ENCODE data around the gene SPG11.

The SPG11 gene

GRCh38 chr15:44595246-44595645 is 68.2 kb downstream of the SPG11 start:
- H3K9ac ChIP-seq (ENCODE audit: low read depth in 1 of 2, low read length in 2 of 2), result no peak overlapping the region
- H3K4me3 ChIP-seq (ENCODE audit: low read depth in 1 of 2, low read length in 2 of 2), result no peak overlapping the region
- H3K27me3 ChIP-seq (ENCODE audit: control insufficient read depth in 1 of 2, insufficient read depth in 2 of 2, low read length in 2 of 2), result no peaks in the 10 kb centered on the region
- peaks cover 44 to 83% of the 10 kb centered on the region in 2 donors for H3K36me3 ChIP-seq (ENCODE audit: control insufficient read depth in 1 of 2, insufficient read depth in 2 of 2, low read length in 2 of 2)
- no peak overlapping the region for H3K27ac ChIP-seq (ENCODE audit: low read depth, low read length)
- no peaks in the 10 kb centered on the region for H3K9me3 ChIP-seq (ENCODE audit: control insufficient read depth in 1 of 2, low read length in 2 of 2)
- H3K4me1 ChIP-seq (ENCODE audit: control insufficient read depth in 1 of 2, insufficient read depth in 2 of 2, low read length in 2 of 2), result no peaks in the 10 kb centered on the region

GRCh38 chr15:44593042-44593736 is 70.3 kb downstream of the SPG11 start:
- H3K4me1 ChIP-seq (ENCODE audit: control insufficient read depth in 1 of 2, insufficient read depth in 2 of 2, low read length in 2 of 2), result no peaks in the 10 kb centered on the region
- peaks cover 54 to 90% of the 10 kb centered on the region in 2 donors for H3K36me3 ChIP-seq (ENCODE audit: control insufficient read depth in 1 of 2, insufficient read depth in 2 of 2, low read length in 2 of 2)
- H3K27ac ChIP-seq (ENCODE audit: low read depth, low read length), result no peak overlapping the region
- H3K9me3 ChIP-seq (ENCODE audit: control insufficient read depth in 1 of 2, low read length in 2 of 2), result peaks cover 0 to 6% of the 10 kb centered on the region in 2 donors
- H3K27me3 ChIP-seq (ENCODE audit: control insufficient read depth in 1 of 2, insufficient read depth in 2 of 2, low read length in 2 of 2), result no peaks in the 10 kb centered on the region
- no peak overlapping the region for H3K4me3 ChIP-seq (ENCODE audit: low read depth in 1 of 2, low read length in 2 of 2)
- H3K9ac ChIP-seq (ENCODE audit: low read depth in 1 of 2, low read length in 2 of 2), result no peak overlapping the region

- H3K9ac ChIP-seq (ENCODE audit: low read depth in 1 of 2, low read length in 2 of 2), result no peak overlapping the region
- H3K27me3 ChIP-seq (ENCODE audit: control insufficient read depth in 1 of 2, insufficient read depth in 2 of 2, low read length in 2 of 2), result no peaks in the 10 kb centered on the region
- no peak overlapping the region for H3K4me3 ChIP-seq (ENCODE audit: low read depth in 1 of 2, low read length in 2 of 2)
- peaks cover 0 to 6% of the 10 kb centered on the region in 2 donors for H3K9me3 ChIP-seq (ENCODE audit: control insufficient read depth in 1 of 2, low read length in 2 of 2)
- no peaks in the 10 kb centered on the region for H3K4me1 ChIP-seq (ENCODE audit: control insufficient read depth in 1 of 2, insufficient read depth in 2 of 2, low read length in 2 of 2)
- peaks cover 59 to 92% of the 10 kb centered on the region in 2 donors for H3K36me3 ChIP-seq (ENCODE audit: control insufficient read depth in 1 of 2, insufficient read depth in 2 of 2, low read length in 2 of 2)
- H3K27ac ChIP-seq (ENCODE audit: low read depth, low read length), result no peak overlapping the region
Observed at GRCh38 chr15:44591326-44591725, 72.1 kb downstream of the SPG11 start.

- no peak overlapping the region for H3K27ac ChIP-seq (ENCODE audit: low read depth, low read length)
- peaks cover 0 to 6% of the 10 kb centered on the region in 2 donors for H3K9me3 ChIP-seq (ENCODE audit: control insufficient read depth in 1 of 2, low read length in 2 of 2)
- H3K9ac ChIP-seq (ENCODE audit: low read depth in 1 of 2, low read length in 2 of 2), result no peak overlapping the region
- peaks cover 52 to 93% of the 10 kb centered on the region in 2 donors for H3K36me3 ChIP-seq (ENCODE audit: control insufficient read depth in 1 of 2, insufficient read depth in 2 of 2, low read length in 2 of 2)
- H3K4me3 ChIP-seq (ENCODE audit: low read depth in 1 of 2, low read length in 2 of 2), result no peak overlapping the region
- no peaks in the 10 kb centered on the region for H3K27me3 ChIP-seq (ENCODE audit: control insufficient read depth in 1 of 2, insufficient read depth in 2 of 2, low read length in 2 of 2)
- no peaks in the 10 kb centered on the region for H3K4me1 ChIP-seq (ENCODE audit: control insufficient read depth in 1 of 2, insufficient read depth in 2 of 2, low read length in 2 of 2)
Observed at GRCh38 chr15:44588541-44588940, 74.9 kb downstream of the SPG11 start.

- Histone ChIP-seq H3K4me1 (ENCODE audit: control insufficient read depth in 1 of 2, insufficient read depth in 2 of 2, low read length in 2 of 2) (no peaks in the 10 kb centered on the region), H3K27ac (ENCODE audit: low read depth, low read length) (no peak overlapping the region), H3K27me3 (ENCODE audit: control insufficient read depth in 1 of 2, insufficient read depth in 2 of 2, low read length in 2 of 2) (no peaks in the 10 kb centered on the region), H3K4me3 (ENCODE audit: low read depth in 1 of 2, low read length in 2 of 2) (no peak overlapping the region), H3K9me3 (ENCODE audit: control insufficient read depth in 1 of 2, low read length in 2 of 2) (peaks cover 0 to 6% of the 10 kb centered on the region in 2 donors), H3K36me3 (ENCODE audit: control insufficient read depth in 1 of 2, insufficient read depth in 2 of 2, low read length in 2 of 2) (peaks cover 38 to 72% of the 10 kb centered on the region in 2 donors), H3K9ac (ENCODE audit: low read depth in 1 of 2, low read length in 2 of 2) (no peak overlapping the region)
Observed at GRCh38 chr15:44585633-44586032, 77.8 kb downstream of the SPG11 start.

DNA sequence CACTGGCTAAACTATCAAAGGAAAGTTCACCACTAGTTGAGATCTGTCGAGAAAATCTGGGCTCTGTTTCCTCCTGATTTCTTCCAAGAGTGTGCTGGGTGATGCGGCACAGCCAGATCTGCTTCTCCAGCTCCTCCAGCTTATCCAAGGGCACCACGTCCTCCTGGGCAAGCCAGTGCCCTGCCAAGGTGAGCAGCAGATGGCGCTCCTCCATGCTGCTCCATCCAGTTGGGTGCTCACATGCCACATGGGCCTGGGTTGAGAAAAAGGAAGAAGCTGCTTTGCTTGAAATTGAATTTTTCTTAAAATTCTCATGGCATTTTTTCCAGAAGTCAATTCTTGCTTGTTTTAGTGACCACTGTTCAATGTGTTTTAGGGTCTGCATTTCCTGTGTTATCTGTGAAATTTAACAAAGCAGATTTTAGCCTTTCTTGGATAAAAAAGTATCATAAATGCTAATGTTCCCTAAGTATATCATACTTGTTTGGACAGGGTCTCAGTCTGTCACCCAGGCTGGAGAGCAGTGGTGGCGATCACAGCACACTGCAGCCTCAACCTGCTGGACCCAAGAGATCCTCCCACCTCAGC is 79.2 kb downstream of the SPG11 start:
- H3K27ac ChIP-seq (ENCODE audit: low read depth, low read length), result no peak overlapping the region
- peaks cover 27 to 66% of the 10 kb centered on the region in 2 donors for H3K36me3 ChIP-seq (ENCODE audit: control insufficient read depth in 1 of 2, insufficient read depth in 2 of 2, low read length in 2 of 2)
- H3K4me3 ChIP-seq (ENCODE audit: low read depth in 1 of 2, low read length in 2 of 2), result no peak overlapping the region
- no peak overlapping the region for H3K9ac ChIP-seq (ENCODE audit: low read depth in 1 of 2, low read length in 2 of 2)
- H3K27me3 ChIP-seq (ENCODE audit: control insufficient read depth in 1 of 2, insufficient read depth in 2 of 2, low read length in 2 of 2), result no peaks in the 10 kb centered on the region
- H3K9me3 ChIP-seq (ENCODE audit: control insufficient read depth in 1 of 2, low read length in 2 of 2), result peaks cover 0 to 3% of the 10 kb centered on the region in 2 donors
- H3K4me1 ChIP-seq (ENCODE audit: control insufficient read depth in 1 of 2, insufficient read depth in 2 of 2, low read length in 2 of 2), result no peaks in the 10 kb centered on the region

DNA sequence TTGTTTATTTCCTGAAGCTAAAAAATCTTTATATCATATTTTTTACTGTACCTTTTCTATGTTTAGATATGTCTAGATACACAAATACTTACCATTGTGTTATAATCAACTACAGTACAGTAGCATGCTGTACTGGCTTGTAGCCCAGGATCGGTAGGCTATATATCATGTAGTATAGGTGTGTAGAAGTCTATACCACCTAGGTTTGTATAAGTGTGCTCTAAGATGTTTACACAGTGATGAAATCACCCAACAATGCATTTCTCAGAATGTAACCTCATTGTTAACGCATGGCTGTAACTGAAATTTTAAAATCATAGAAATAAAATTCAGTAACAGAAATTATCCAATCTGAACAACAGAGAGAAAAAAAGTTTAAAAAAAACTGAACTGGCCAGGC is 83.4 kb downstream of the SPG11 start:
- Histone ChIP-seq H3K27me3 (ENCODE audit: control insufficient read depth in 1 of 2, insufficient read depth in 2 of 2, low read length in 2 of 2) (no peaks in the 10 kb centered on the region), H3K36me3 (ENCODE audit: control insufficient read depth in 1 of 2, insufficient read depth in 2 of 2, low read length in 2 of 2) (peaks cover 11 to 35% of the 10 kb centered on the region in 2 donors), H3K4me1 (ENCODE audit: control insufficient read depth in 1 of 2, insufficient read depth in 2 of 2, low read length in 2 of 2) (no peaks in the 10 kb centered on the region), H3K4me3 (ENCODE audit: low read depth in 1 of 2, low read length in 2 of 2) (no peak overlapping the region), H3K27ac (ENCODE audit: low read depth, low read length) (no peak overlapping the region), H3K9ac (ENCODE audit: low read depth in 1 of 2, low read length in 2 of 2) (no peak overlapping the region), H3K9me3 (ENCODE audit: control insufficient read depth in 1 of 2, low read length in 2 of 2) (no peaks in the 10 kb centered on the region)

- H3K36me3 ChIP-seq (ENCODE audit: control insufficient read depth in 1 of 2, insufficient read depth in 2 of 2, low read length in 2 of 2), result peaks cover 21 to 37% of the 10 kb centered on the region in 2 donors
- no peak overlapping the region for H3K4me3 ChIP-seq (ENCODE audit: low read depth in 1 of 2, low read length in 2 of 2)
- H3K9ac ChIP-seq (ENCODE audit: low read depth in 1 of 2, low read length in 2 of 2), result no peak overlapping the region
- H3K4me1 ChIP-seq (ENCODE audit: control insufficient read depth in 1 of 2, insufficient read depth in 2 of 2, low read length in 2 of 2), result no peaks in the 10 kb centered on the region
- H3K9me3 ChIP-seq (ENCODE audit: control insufficient read depth in 1 of 2, low read length in 2 of 2), result no peaks in the 10 kb centered on the region
- H3K27ac ChIP-seq (ENCODE audit: low read depth, low read length), result no peak overlapping the region
- H3K27me3 ChIP-seq (ENCODE audit: control insufficient read depth in 1 of 2, insufficient read depth in 2 of 2, low read length in 2 of 2), result no peaks in the 10 kb centered on the region
Observed at GRCh38 chr15:44574734-44575133, 88.7 kb downstream of the SPG11 start.

DNA sequence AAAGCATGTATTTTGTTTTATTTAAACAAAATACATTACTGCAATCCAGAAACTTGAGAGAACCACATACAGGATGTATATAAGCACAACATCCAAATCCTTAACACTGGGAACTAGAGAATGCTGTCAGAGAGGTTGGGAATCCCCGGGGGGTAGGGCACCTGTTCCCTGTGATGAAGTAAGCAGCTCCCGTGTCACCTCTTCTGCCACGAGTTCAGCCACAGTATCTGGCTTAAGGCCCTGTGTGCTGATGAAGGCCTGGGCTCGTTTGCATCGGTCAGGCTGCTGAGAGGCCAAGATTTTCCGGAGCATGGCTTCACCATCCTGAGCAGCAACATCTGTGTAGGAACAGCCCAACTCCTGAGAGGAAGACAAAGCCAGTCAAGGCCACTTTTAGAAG is 90.1 kb downstream of the SPG11 start:
- H3K9me3 ChIP-seq (ENCODE audit: control insufficient read depth in 1 of 2, low read length in 2 of 2), result no peaks in the 10 kb centered on the region
- H3K27ac ChIP-seq (ENCODE audit: low read depth, low read length), result no peak overlapping the region
- H3K36me3 ChIP-seq (ENCODE audit: control insufficient read depth in 1 of 2, insufficient read depth in 2 of 2, low read length in 2 of 2), result peaks cover 26 to 45% of the 10 kb centered on the region in 2 donors
- H3K4me1 ChIP-seq (ENCODE audit: control insufficient read depth in 1 of 2, insufficient read depth in 2 of 2, low read length in 2 of 2), result no peaks in the 10 kb centered on the region
- H3K4me3 ChIP-seq (ENCODE audit: low read depth in 1 of 2, low read length in 2 of 2), result no peak overlapping the region
- H3K9ac ChIP-seq (ENCODE audit: low read depth in 1 of 2, low read length in 2 of 2), result no peak overlapping the region
- H3K27me3 ChIP-seq (ENCODE audit: control insufficient read depth in 1 of 2, insufficient read depth in 2 of 2, low read length in 2 of 2), result no peaks in the 10 kb centered on the region

- Histone ChIP-seq H3K36me3 (ENCODE audit: control insufficient read depth in 1 of 2, insufficient read depth in 2 of 2, low read length in 2 of 2) (peaks cover 43 to 67% of the 10 kb centered on the region in 2 donors), H3K9ac (ENCODE audit: low read depth in 1 of 2, low read length in 2 of 2) (no peak overlapping the region), H3K4me3 (ENCODE audit: low read depth in 1 of 2, low read length in 2 of 2) (no peak overlapping the region), H3K27ac (ENCODE audit: low read depth, low read length) (no peak overlapping the region), H3K9me3 (ENCODE audit: control insufficient read depth in 1 of 2, low read length in 2 of 2) (peaks cover 0 to 3% of the 10 kb centered on the region in 2 donors), H3K27me3 (ENCODE audit: control insufficient read depth in 1 of 2, insufficient read depth in 2 of 2, low read length in 2 of 2) (no peaks in the 10 kb centered on the region), H3K4me1 (ENCODE audit: control insufficient read depth in 1 of 2, insufficient read depth in 2 of 2, low read length in 2 of 2) (no peaks in the 10 kb centered on the region)
Observed at GRCh38 chr15:44570361-44570760, 93.1 kb downstream of the SPG11 start.
